LNCaP clone FGC (cell line): ENCODE results near the gene CALCOCO2.

ENCODE experiments used
- DNase-seq: peaks from one replicate; pipeline ENCODE4 v3.0.0-alpha.2; 2011; ENCODE audit warnings: low read depth
- H3K4me3 ChIP-seq: 2 replicates; pipeline ENCODE4 v1.5.1; 2011; ENCODE audit warnings: mild to moderate bottlenecking, low read depth, low read length, control low read depth
- TF ChIP-seq, protein P1 (sequence below): IDR thresholded peaks from 2 replicates; pipeline ENCODE4 v1.5.1; 2012; ENCODE audit warnings: mild to moderate bottlenecking; ENCODE audit not compliant: control insufficient read depth, insufficient read depth; ENCODE audit errors: extremely low read depth

CALCOCO2 gene

GRCh38 chr17:48908853-48909394, 78.1 kb downstream of the CALCOCO2 start:
- TF ChIP-seq, protein P1, sequence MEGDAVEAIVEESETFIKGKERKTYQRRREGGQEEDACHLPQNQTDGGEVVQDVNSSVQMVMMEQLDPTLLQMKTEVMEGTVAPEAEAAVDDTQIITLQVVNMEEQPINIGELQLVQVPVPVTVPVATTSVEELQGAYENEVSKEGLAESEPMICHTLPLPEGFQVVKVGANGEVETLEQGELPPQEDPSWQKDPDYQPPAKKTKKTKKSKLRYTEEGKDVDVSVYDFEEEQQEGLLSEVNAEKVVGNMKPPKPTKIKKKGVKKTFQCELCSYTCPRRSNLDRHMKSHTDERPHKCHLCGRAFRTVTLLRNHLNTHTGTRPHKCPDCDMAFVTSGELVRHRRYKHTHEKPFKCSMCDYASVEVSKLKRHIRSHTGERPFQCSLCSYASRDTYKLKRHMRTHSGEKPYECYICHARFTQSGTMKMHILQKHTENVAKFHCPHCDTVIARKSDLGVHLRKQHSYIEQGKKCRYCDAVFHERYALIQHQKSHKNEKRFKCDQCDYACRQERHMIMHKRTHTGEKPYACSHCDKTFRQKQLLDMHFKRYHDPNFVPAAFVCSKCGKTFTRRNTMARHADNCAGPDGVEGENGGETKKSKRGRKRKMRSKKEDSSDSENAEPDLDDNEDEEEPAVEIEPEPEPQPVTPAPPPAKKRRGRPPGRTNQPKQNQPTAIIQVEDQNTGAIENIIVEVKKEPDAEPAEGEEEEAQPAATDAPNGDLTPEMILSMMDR = no peak
- no peak for DNase-seq
- H3K4me3 ChIP-seq = peak overlapping the region; percentile 68

DNA sequence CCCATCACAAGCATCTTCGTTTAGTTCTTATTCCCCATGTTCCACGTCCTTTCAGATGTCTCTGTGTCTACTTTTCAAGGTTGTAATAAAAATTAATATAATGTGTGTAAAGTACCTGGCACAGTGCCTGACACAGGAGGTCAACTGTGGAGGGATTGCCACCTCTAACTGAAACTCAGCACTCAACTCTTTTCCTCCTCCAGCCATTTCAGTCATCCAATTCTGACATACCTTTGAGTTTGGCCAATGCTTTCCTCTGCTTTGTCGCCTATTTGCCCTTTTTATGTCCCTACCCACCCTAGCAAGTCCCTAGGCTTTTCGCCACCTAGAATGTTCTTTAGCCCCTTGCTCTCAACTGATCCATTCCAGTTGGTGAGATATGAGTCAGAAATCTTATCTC, 78.9 kb downstream of the CALCOCO2 start:
- DNase-seq = no peak
- H3K4me3 ChIP-seq = peak overlapping the region; percentile 68
- TF ChIP-seq, protein P1 = no peak

GRCh38 chr17:48910370-48910769, 79.5 kb downstream of the CALCOCO2 start:
- TF ChIP-seq, protein P1 = no peak
- DNase-seq = no peak
- no peak overlapping the region for H3K4me3 ChIP-seq

DNA sequence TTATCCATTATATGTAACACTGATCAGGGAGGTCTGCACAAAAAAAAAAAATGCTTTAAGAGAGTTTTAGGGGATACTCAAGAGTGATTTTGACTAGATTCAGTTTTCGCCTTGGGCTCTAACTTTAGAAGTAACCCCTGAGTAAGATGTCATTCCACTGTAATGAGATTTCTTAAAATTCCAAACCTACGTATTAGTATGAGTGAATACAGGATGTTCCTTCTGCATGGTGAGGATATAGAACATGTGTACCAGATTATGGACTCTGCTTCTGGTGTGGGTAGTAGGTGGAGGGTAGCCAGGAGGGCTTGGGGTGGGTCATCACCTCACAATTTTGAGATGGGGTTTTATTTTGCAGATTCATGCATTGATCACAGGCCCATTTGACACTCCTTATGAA, 81.6 kb downstream of the CALCOCO2 start:
- H3K4me3 ChIP-seq = no peak overlapping the region
- no peak for DNase-seq
- TF ChIP-seq, protein P1 = no peak
